ENCODE data around the gene RTP3.
"Not testable (repeated sequence)": the region's sequence is repeated elsewhere in the genome, so short reads cannot be mapped to it uniquely, and the experiment has no call there.

The RTP3 gene

GRCh38 chr3:46489875-46490274, 7.9 kb upstream of the RTP3 start:
- no peak for TF ChIP-seq CTCF (IDR thresholded peaks at IDR 0.05; ENCODE audit: insufficient read depth, low read length, missing control alignments)
- ChIA-PET POLR2A (interaction anchor here (0.6 kb wide), 2 partner anchors 159 to 1311 kb away, joined by 3 to 4 read pairs; no protein-coding TSS in a partner anchor), CTCF (interaction anchor here (0.7 to 14.4 kb wide), 50 partner anchors 9 to 424 kb away, joined by 3 to 418 read pairs (median 6); partner anchors contain the start of genes ALS2CL, FAM240A, LRRC2 and RTP3)
- DNase-seq (ENCODE audit: low read depth, low spot score) = peak; percentile 81
- no peak overlapping the region for H3K4me3 ChIP-seq (ENCODE audit: low read depth, low read length)

- CTCF ChIA-PET = interaction anchor here (0.8 to 14.4 kb wide), 27 partner anchors 9 to 424 kb away, joined by 3 to 418 read pairs (median 11); partner anchors contain the start of genes ALS2CL, LRRC2 and RTP3
- TF ChIP-seq CTCF (IDR thresholded peaks at IDR 0.05; ENCODE audit: insufficient read depth, low read length, missing control alignments) = no peak
Observed at GRCh38 chr3:46490338-46491084, 7.3 kb upstream of the RTP3 start.

GRCh38 chr3:46491089-46492070, 6.4 kb upstream of the RTP3 start:
- no peak for TF ChIP-seq CTCF (IDR thresholded peaks at IDR 0.05; ENCODE audit: insufficient read depth, low read length, missing control alignments)
- POLR2A ChIA-PET = no interaction called here
- no peak overlapping the region for H3K4me3 ChIP-seq (ENCODE audit: low read depth, low read length)
- DNase-seq (ENCODE audit: low read depth, low spot score) = no peak
- CTCF ChIA-PET = interaction anchor here (1.1 to 14.4 kb wide), 5 partner anchors 40 to 140 kb away, joined by 3 to 418 read pairs (median 19); no protein-coding TSS in a partner anchor

More at GRCh38 chr3:46490338-46491084, 7.3 kb upstream of the RTP3 start:
- H3K4me3 ChIP-seq (ENCODE audit: low read depth, low read length) = no peak overlapping the region
- DNase-seq (ENCODE audit: low read depth, low spot score) = no peak
- POLR2A ChIA-PET = interaction anchor here (0.6 kb wide), 2 partner anchors 159 to 1310 kb away, joined by 3 to 4 read pairs; no protein-coding TSS in a partner anchor

- no peak overlapping the region for H3K4me3 ChIP-seq (ENCODE audit: low read depth, low read length)
- ChIA-PET POLR2A (no interaction called here), CTCF (interaction anchor here (1.1 to 14.4 kb wide), 3 partner anchors 65 to 139 kb away, joined by 3 to 418 read pairs (median 5); no protein-coding TSS in a partner anchor)
- DNase-seq (ENCODE audit: low read depth, low spot score) = no peak
- no peak for TF ChIP-seq CTCF (IDR thresholded peaks at IDR 0.05; ENCODE audit: insufficient read depth, low read length, missing control alignments)
Observed at GRCh38 chr3:46492890-46493547, 4.8 kb upstream of the RTP3 start.

- DNase-seq (ENCODE audit: low read depth, low spot score); H3K4me3 ChIP-seq (ENCODE audit: low read depth, low read length); CTCF ChIA-PET; POLR2A ChIA-PET: not testable (repeated sequence)
Observed at GRCh38 chr3:46494491-46494890, 3.3 kb upstream of the RTP3 start.

- ChIA-PET CTCF (interaction anchor here (0.7 to 8.0 kb wide), 8 partner anchors 8 to 207 kb away, joined by 3 to 81 read pairs (median 3); no protein-coding TSS in a partner anchor), POLR2A (interaction anchor here (0.5 kb wide), 1 partner anchor 11 kb away, joined by 3 read pairs; no protein-coding TSS in a partner anchor)
- DNase-seq (ENCODE audit: low read depth, low spot score) = peak; percentile 73
- TF ChIP-seq CTCF (IDR thresholded peaks at IDR 0.05; ENCODE audit: insufficient read depth, low read length, missing control alignments) = no peak
- no peak overlapping the region for H3K4me3 ChIP-seq (ENCODE audit: low read depth, low read length)
Observed at GRCh38 chr3:46495901-46496456, 1.8 kb upstream of the RTP3 start.
